Activated B cell treated with CpG ODN at 0.5 μM for 24 hours (primary cell): Measurements from ENCODE around the gene SMARCB1. TPM values are rescaled to one million over a fixed set of nuclear protein-coding genes. Genes with fewer than 3 reads are reported as not detected.

Experiments
- ATAC-seq: fragments of 200-7000 bp; cut with Tn5 transposase; one replicate; pipeline ENCODE4 v1.10.0; 2021; ENCODE audit warnings: low read depth, mild to moderate bottlenecking, moderate library complexity
- CTCF ChIA-PET: fragments of 350-600 bp; sonication (Branson Sonifier 250); formaldehyde crosslinking; loops from one replicate; lab custom pipeline; 2021; ENCODE audit warnings: antibody characterized with exemption; lab: Charles Lee
- POLR2A ChIA-PET: fragments of 350-600 bp; sonication (Branson Sonifier 250); formaldehyde crosslinking; loops from one replicate; lab custom pipeline; 2021; ENCODE audit warnings: antibody characterized with exemption; lab: Charles Lee
- DNase-seq: peaks from one replicate; pipeline ENCODE4 v3.0.0; 2022
- H3K27ac Mint-ChIP-seq: one replicate; pipeline ENCODE4 v1.8.0; 2020; ENCODE audit warnings: mixed read lengths
- H3K27me3 Mint-ChIP-seq: one replicate; pipeline ENCODE4 v1.8.0; 2021; ENCODE audit warnings: mixed read lengths
- H3K36me3 Mint-ChIP-seq: one replicate; pipeline ENCODE4 v1.8.0; 2021; ENCODE audit warnings: low read depth, mixed read lengths
- H3K4me1 Mint-ChIP-seq: one replicate; pipeline ENCODE4 v1.8.0; 2021; ENCODE audit warnings: mixed read lengths
- H3K4me3 Mint-ChIP-seq: one replicate; pipeline ENCODE4 v1.8.0; 2020; ENCODE audit warnings: mild to moderate bottlenecking, mixed read lengths
- H3K9me3 Mint-ChIP-seq: one replicate; pipeline ENCODE4 v1.8.0; 2020; ENCODE audit warnings: mixed read lengths
- intact Hi-C: fragments of 100-400 bp; cut with micrococcal nuclease; formaldehyde crosslinking; loops from one replicate; pipeline ENCODE4 v1.15.1; 2024
- total RNA-seq: library from RNA; stranded (reverse); gene quantifications from 2 replicates; pipeline ENCODE4 v1.2.3, GENCODE V29; 2022
- TF ChIP-seq, protein P1 (sequence below): fragments of 200-600 bp; IDR thresholded peaks from one replicate; pipeline ENCODE4 v1.8.0; 2022; ENCODE audit warnings: antibody characterized with exemption, mild to moderate bottlenecking

SMARCB1 gene
- total RNA-seq, 1 donor from 2014 or later, result 161 TPM

DNA sequence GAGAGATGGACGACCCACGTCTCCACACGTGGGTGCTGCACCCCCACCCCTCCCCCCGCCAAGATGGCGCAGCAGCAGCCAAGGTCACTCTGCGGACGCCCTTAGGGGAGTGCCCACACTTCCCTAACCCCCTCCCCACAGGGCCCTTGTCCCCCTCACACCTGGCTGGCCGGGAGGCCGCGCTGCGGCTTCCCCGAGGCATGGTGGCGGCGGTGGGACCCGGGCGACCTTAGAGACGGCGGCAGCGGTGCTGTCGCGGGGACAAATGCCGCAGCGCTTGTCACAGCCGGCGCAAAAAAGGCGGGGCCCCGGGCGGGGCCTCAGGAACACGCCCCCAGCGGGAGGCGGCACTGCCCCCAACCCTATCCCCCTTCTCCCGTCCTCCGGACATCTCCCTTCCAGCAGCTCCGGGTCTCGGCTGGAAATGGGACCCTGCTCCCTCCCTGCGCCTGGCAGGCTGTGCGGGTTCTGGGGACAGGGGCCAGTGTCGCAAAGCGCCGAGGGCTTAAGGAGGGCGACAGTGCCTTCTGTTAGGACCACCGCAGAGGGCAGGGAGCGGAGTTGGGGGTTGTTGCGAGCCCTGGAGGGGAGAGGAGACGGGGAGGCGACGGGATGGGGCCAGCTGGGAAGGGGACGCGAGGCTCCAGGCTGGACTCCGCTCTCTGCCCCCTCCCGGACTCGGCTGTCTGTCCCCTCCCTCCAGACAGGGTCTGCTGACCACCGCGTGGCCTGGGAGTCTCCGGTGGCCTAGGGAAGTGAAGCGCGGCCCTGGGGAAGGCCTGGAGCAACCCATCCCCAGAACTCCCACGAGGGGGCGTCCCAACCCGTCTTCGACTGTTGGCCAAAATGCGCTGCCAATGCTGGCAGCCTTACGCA is 18.9 kb upstream of the SMARCB1 start, which contains the start of gene CHCHD10:
TSS of gene CHCHD10 (minus strand) at position 300 of the 876 bp plus-strand sequence. CDS start at position 202, 98 bp downstream.
- peak; percentile 66 for ATAC-seq
- Mint-ChIP-seq H3K4me3 (peak within 1 kb of the TSS; percentile 86), H3K4me1 (peaks cover 74% of the 10 kb centered on the region), H3K36me3 (peaks cover 14% of the 10 kb centered on the region), H3K27me3 (no peaks in the 10 kb centered on the region), H3K27ac (peak within 1 kb of the TSS; percentile 73), H3K9me3 (no peaks in the 10 kb centered on the region)
- TF ChIP-seq, protein P1, sequence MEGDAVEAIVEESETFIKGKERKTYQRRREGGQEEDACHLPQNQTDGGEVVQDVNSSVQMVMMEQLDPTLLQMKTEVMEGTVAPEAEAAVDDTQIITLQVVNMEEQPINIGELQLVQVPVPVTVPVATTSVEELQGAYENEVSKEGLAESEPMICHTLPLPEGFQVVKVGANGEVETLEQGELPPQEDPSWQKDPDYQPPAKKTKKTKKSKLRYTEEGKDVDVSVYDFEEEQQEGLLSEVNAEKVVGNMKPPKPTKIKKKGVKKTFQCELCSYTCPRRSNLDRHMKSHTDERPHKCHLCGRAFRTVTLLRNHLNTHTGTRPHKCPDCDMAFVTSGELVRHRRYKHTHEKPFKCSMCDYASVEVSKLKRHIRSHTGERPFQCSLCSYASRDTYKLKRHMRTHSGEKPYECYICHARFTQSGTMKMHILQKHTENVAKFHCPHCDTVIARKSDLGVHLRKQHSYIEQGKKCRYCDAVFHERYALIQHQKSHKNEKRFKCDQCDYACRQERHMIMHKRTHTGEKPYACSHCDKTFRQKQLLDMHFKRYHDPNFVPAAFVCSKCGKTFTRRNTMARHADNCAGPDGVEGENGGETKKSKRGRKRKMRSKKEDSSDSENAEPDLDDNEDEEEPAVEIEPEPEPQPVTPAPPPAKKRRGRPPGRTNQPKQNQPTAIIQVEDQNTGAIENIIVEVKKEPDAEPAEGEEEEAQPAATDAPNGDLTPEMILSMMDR, result no peak
- intact Hi-C loops, result loop anchor here (1.0 to 10.0 kb wide), 6 partner anchors 16 to 226 kb away; partner anchors contain the start of gene MIF
- ChIA-PET CTCF (interaction anchor here (0.7 to 4.0 kb wide), 3 partner anchors 82 to 177 kb away, joined by 4 to 31 read pairs (median 4); partner anchors contain the start of gene SLC2A11), POLR2A (interaction anchor here (0.8 to 11.8 kb wide), 11 partner anchors 15 to 126 kb away, joined by 3 to 229 read pairs (median 4); partner anchors contain the start of genes DERL3, MIF, SLC2A11 and VPREB3)
- peak; percentile 81 for DNase-seq

DNA sequence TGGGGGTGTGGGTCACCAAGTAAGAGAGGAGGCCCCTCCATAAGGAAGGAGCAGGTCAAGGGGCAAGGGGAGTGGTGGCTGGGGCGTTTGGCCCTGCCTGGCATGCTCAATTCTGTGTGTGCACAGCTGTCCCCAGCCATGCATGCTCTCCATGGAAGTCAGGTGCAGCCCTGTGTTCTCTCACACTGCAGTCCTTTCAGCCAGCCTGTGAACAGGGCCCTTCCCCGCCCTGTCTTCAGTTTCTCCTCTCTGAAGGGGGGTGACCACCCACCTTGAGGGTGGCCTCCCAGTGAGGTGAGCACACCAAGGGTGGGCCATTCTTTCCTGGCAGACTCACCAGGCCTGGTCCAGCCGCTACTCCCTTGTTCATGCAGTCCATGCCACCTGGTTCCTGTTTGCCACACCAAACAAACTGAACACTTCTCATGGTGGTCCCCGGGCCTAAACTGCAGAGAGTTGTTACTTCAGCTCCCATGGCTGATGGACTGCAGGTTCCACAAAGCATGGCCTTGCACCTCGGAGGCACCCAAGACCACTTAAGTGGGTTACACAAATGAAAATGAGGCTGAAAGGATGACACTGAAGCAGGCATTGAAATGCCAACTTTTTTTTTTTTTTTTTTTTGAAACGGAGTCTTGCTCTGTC is 17.3 kb upstream of the SMARCB1 start:
- POLR2A ChIA-PET, result interaction anchor here (0.7 to 11.8 kb wide), 7 partner anchors 16 to 88 kb away, joined by 4 to 229 read pairs (median 5); partner anchors contain the start of genes SLC2A11, VPREB3 and ZNF70
- Mint-ChIP-seq H3K36me3 (peaks cover 11% of the 10 kb centered on the region), H3K4me1 (peaks cover 67% of the 10 kb centered on the region), H3K9me3 (no peaks in the 10 kb centered on the region), H3K4me3 (peak overlapping the region; percentile 57), H3K27ac (peak overlapping the region; percentile 30), H3K27me3 (no peaks in the 10 kb centered on the region)
- CTCF ChIA-PET, result interaction anchor here (0.7 to 4.0 kb wide), 3 partner anchors 57 to 80 kb away, joined by 4 to 31 read pairs (median 7); no protein-coding TSS in a partner anchor
- TF ChIP-seq, protein P1, result no peak
- DNase-seq, result no peak
- no peak for ATAC-seq
- intact Hi-C loops, result loop anchor here (5.0 to 10.0 kb wide), 3 partner anchors 52 to 227 kb away; no protein-coding TSS in a partner anchor

DNA sequence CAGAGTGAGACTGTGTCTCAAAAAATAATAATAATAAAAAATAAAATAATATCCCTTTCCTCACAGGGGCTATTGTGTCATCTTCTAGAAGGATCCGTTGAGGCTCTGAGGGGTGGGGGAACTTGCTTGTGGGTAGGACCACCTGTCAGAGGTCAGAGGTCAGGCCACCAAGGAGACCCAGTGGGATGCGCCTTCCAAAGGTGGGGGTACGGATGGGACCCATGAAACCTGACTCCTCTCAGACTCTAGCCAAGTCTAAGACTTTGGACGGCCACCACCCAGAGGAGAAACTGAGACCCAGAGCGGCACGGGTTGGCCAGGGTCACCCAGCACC is 14.5 kb upstream of the SMARCB1 start:
- CTCF ChIA-PET, result interaction anchor here (1.6 to 2.5 kb wide), 5 partner anchors 15 to 86 kb away, joined by 4 to 33 read pairs (median 5); partner anchors contain the start of gene SLC2A11
- ATAC-seq (no peak), DNase-seq (no peak)
- POLR2A ChIA-PET, result interaction anchor here (0.6 to 11.8 kb wide), 12 partner anchors 9 to 85 kb away, joined by 3 to 229 read pairs (median 4); partner anchors contain the start of genes DERL3, SLC2A11, SMARCB1 and VPREB3
- Mint-ChIP-seq H3K9me3 (no peaks in the 10 kb centered on the region), H3K4me3 (peak overlapping the region; percentile 67), H3K4me1 (peaks cover 49% of the 10 kb centered on the region), H3K36me3 (peaks cover 1% of the 10 kb centered on the region), H3K27me3 (no peaks in the 10 kb centered on the region), H3K27ac (no peak overlapping the region)
- TF ChIP-seq, protein P1, result no peak
- intact Hi-C loops, result loop anchor here (2.0 to 5.0 kb wide), 2 partner anchors 29 to 185 kb away; no protein-coding TSS in a partner anchor

DNA sequence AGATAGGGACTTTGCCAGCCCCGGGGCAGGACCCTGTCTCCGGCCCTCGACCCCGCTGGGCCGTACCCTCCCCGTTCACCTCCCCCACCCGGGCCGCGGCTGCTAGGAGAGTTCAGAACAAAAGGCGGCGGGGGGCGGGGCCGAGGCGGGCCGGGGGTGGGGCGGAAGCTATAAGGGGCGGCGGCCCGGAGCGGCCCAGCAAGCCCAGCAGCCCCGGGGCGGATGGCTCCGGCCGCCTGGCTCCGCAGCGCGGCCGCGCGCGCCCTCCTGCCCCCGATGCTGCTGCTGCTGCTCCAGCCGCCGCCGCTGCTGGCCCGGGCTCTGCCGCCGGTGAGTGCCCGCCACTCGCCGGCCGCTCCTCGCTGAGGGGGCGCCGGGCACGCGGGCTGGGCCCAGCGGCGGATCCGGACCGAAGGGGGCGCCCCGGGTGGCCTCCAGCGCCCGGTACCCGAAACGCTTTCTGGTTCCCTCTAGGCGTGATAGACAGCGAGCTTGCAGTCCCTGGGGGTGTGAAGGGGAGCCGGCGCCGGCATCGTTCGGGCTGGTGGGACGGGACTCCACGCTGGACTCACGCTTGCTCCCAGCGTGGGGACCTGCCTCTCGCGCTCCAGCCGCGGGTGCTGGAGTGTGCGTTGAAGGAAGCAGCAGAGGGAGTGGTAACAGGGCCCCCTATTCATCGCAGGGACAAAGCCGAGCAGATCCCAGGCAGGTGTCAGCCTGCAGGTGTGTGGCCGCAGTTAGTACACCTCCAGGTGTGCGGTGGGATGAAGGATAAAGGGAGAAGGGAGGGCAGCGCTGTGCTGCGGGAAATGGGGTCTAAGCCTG is 13.9 kb upstream of the SMARCB1 start, which contains the start of gene MMP11:
TSS of gene MMP11 (plus strand) at position 201 of the 825 bp plus-strand sequence. CDS start at position 223, 22 bp downstream.
- intact Hi-C loops, result loop anchor here (1.0 to 5.0 kb wide), 3 partner anchors 13 to 184 kb away; partner anchors contain the start of gene SMARCB1
- POLR2A ChIA-PET, result interaction anchor here (0.6 to 11.8 kb wide), 13 partner anchors 9 to 85 kb away, joined by 3 to 229 read pairs (median 4); partner anchors contain the start of genes DERL3, SLC2A11, SMARCB1 and VPREB3
- H3K27ac Mint-ChIP-seq, result peak within 1 kb of the TSS; percentile 63

More for the DNA sequence above, 13.9 kb upstream of the SMARCB1 start, which contains the start of gene MMP11:
- TF ChIP-seq, protein P1, result no peak
- Mint-ChIP-seq H3K36me3 (peaks cover 1% of the 10 kb centered on the region), H3K4me3 (peak within 1 kb of the TSS; percentile 84), H3K27me3 (no peaks in the 10 kb centered on the region), H3K4me1 (peaks cover 49% of the 10 kb centered on the region), H3K9me3 (no peaks in the 10 kb centered on the region)
- ATAC-seq (peak; percentile 55), DNase-seq (peak; percentile 60)
- CTCF ChIA-PET, result interaction anchor here (1.6 to 2.5 kb wide), 4 partner anchors 15 to 85 kb away, joined by 4 to 33 read pairs (median 6); partner anchors contain the start of gene SLC2A11
